H1 (cell line): ENCODE results near the gene TAPT1. TPM values are rescaled to one million over a fixed set of nuclear protein-coding genes. Genes with fewer than 3 reads are reported as not detected.

Experiments used
- CTCF ChIA-PET: fragments of 300-600 bp; sonication (Branson Sonifier 250); formaldehyde crosslinking; loops from one replicate; lab custom pipeline; 2021; ENCODE audit not compliant: partially characterized antibody; lab: Charles Lee
- POLR2A ChIA-PET: fragments of 300-600 bp; sonication (Branson Sonifier 250); formaldehyde crosslinking; loops from one replicate; lab custom pipeline; 2021; ENCODE audit warnings: inconsistent platforms; ENCODE audit not compliant: partially characterized antibody; lab: Charles Lee
- DNase-seq, 2 experiments: peaks; one replicate each; pipeline versions ENCODE4 v3.0.0 to v3.0.0-alpha.2; 2010 to 2022; ENCODE audit warnings: low spot score in 2 of 2, low read depth in 1 of 2, mixed read lengths in 1 of 2
- FAIRE-seq: peaks from 2 replicates; lab custom pipeline; 2011; peaks lifted over from hg19 to GRCh38; lab: Jason Lieb, UNC
- H2AFZ ChIP-seq: 2 replicates; pipeline ENCODE4 v1.8.1; 2012; ENCODE audit warnings: low read length, inconsistent platforms
- H2AK5ac ChIP-seq: 2 replicates; pipeline ENCODE4 v1.6.1; 2013; ENCODE audit warnings: low read depth, low read length
- H2BK120ac ChIP-seq: replicated peaks from 2 replicates; pipeline ENCODE3; 2013; ENCODE audit warnings: low read depth, low read length, inconsistent platforms
- H2BK12ac ChIP-seq: 2 replicates; pipeline ENCODE4 v1.6.1; 2013; ENCODE audit warnings: low read depth, low read length
- H2BK15ac ChIP-seq: 2 replicates; pipeline ENCODE4 v1.6.1; 2013; ENCODE audit warnings: low read length
- H2BK20ac ChIP-seq: 2 replicates; pipeline ENCODE4 v1.6.1; 2013; ENCODE audit warnings: low read length
- H2BK5ac ChIP-seq: 2 replicates; pipeline ENCODE4 v1.6.1; 2013; ENCODE audit warnings: low read depth, low read length
- H3K14ac ChIP-seq: 2 replicates; pipeline ENCODE4 v1.6.1; 2013; ENCODE audit warnings: inconsistent platforms; ENCODE audit not compliant: insufficient read length
- H3K18ac ChIP-seq: 2 replicates; pipeline ENCODE4 v1.6.1; 2013; ENCODE audit warnings: low read length; ENCODE audit errors: extremely low read depth
- H3K23ac ChIP-seq: 2 replicates; pipeline ENCODE4 v1.6.1; 2013; ENCODE audit warnings: inconsistent platforms; ENCODE audit not compliant: insufficient read length
- H3K23me2 ChIP-seq: 2 replicates; pipeline ENCODE4 v1.6.1; 2013; ENCODE audit warnings: low read depth, low read length
- H3K27ac ChIP-seq: 2 replicates; pipeline ENCODE4 v1.6.1; 2011; ENCODE audit warnings: low read depth, low read length, inconsistent platforms
- H3K27me3 ChIP-seq, 4 experiments: replicated peaks in 1 of 4; 1 replicate in 1 of 4; 2 replicates in 3 of 4; pipeline versions ENCODE4 v1.6.1 to v1.8.1; 2011 to 2013; ENCODE audit warnings: low read length in 3 of 4, mild to moderate bottlenecking in 3 of 4, inconsistent platforms in 2 of 4, mixed read lengths in 2 of 4, moderate library complexity in 1 of 4; ENCODE audit not compliant: control insufficient read depth in 3 of 4, insufficient read depth in 3 of 4; ENCODE audit errors: extremely low read depth in 1 of 4
- H3K36me3 ChIP-seq, 4 experiments: 2 replicates each; pipeline versions ENCODE4 v1.6.1 to v1.8.1; 2011 to 2013; ENCODE audit warnings: mild to moderate bottlenecking in 4 of 4, low read length in 3 of 4, moderate library complexity in 2 of 4, control low read depth in 1 of 4, inconsistent platforms in 1 of 4; ENCODE audit not compliant: insufficient read depth in 4 of 4, control insufficient read depth in 2 of 4
- H3K4ac ChIP-seq: replicated peaks from 2 replicates; pipeline ENCODE3; 2013; ENCODE audit warnings: low read length, low read depth, mixed read lengths, inconsistent platforms; ENCODE audit not compliant: insufficient read length
- H3K4me1 ChIP-seq, 4 experiments: replicated peaks in 1 of 4; 1 replicate in 1 of 4; 2 replicates in 3 of 4; pipeline versions ENCODE4 v1.6.1 to v1.8.1; 2011 to 2013; ENCODE audit warnings: low read length in 3 of 4, inconsistent platforms in 2 of 4, mixed read lengths in 1 of 4; ENCODE audit not compliant: insufficient read depth in 4 of 4, control insufficient read depth in 3 of 4
- H3K4me2 ChIP-seq, 2 experiments: 2 replicates each; pipeline versions ENCODE4 v1.6.1 to v1.8.1; 2011 to 2013; ENCODE audit warnings: low read depth in 2 of 2, low read length in 2 of 2, control low read depth in 1 of 2, inconsistent platforms in 1 of 2, mild to moderate bottlenecking in 1 of 2; ENCODE audit not compliant: insufficient read depth in 1 of 2
- H3K4me3 ChIP-seq, 4 experiments: fragments of 200-600, 300-600 bp in 1 of 4; sonication (generic), shearing (Covaris generic), sonication (Bioruptor Twin) in 1 of 4; 2 replicates each; pipeline versions ENCODE4 v1.5.1 to v1.8.1; 2011 to 2016; ENCODE audit warnings: low read length in 4 of 4, low read depth in 3 of 4, control low read depth in 2 of 4, inconsistent platforms in 2 of 4, mild to moderate bottlenecking in 2 of 4, mixed read lengths in 1 of 4, moderate library complexity in 1 of 4; ENCODE audit not compliant: insufficient read depth in 2 of 4; ENCODE audit errors: extremely low read depth in 1 of 4
- H3K56ac ChIP-seq: replicated peaks from 2 replicates; pipeline ENCODE3; 2013; ENCODE audit warnings: low read depth, mild to moderate bottlenecking, mixed read lengths, low read length, inconsistent platforms; ENCODE audit not compliant: insufficient read length
- H3K79me1 ChIP-seq: 2 replicates; pipeline ENCODE4 v1.6.1; 2013; ENCODE audit warnings: low read depth, low read length, control low read depth
- H3K79me2 ChIP-seq, 2 experiments: 2 replicates each; pipeline versions ENCODE4 v1.6.1 to v1.8.1; 2012 to 2013; ENCODE audit warnings: low read length in 2 of 2, mild to moderate bottlenecking in 2 of 2, inconsistent platforms in 1 of 2; ENCODE audit not compliant: insufficient read depth in 2 of 2, control insufficient read depth in 1 of 2
- H3K9ac ChIP-seq, 4 experiments: replicated peaks in 1 of 4; 1 replicate in 1 of 4; 2 replicates in 3 of 4; pipeline versions ENCODE4 v1.6.1 to v1.8.1; 2011 to 2013; ENCODE audit warnings: low read depth in 3 of 4, low read length in 3 of 4, control low read depth in 2 of 4, mild to moderate bottlenecking in 2 of 4, moderate library complexity in 2 of 4, inconsistent platforms in 1 of 4; ENCODE audit errors: extremely low read depth in 1 of 4
- H3K9me3 ChIP-seq, 2 experiments: 2 replicates each; pipeline versions ENCODE4 v1.6.1 to v1.8.1; 2012 to 2013; ENCODE audit warnings: mild to moderate bottlenecking in 2 of 2, moderate library complexity in 2 of 2, control low read depth in 1 of 2, inconsistent platforms in 1 of 2, low read depth in 1 of 2, low read length in 1 of 2, mixed read lengths in 1 of 2; ENCODE audit not compliant: insufficient read depth in 2 of 2
- H4K20me1 ChIP-seq, 2 experiments: replicated peaks in 1 of 2; 2 replicates each; pipeline versions ENCODE3 to v1.8.1; 2011 to 2013; ENCODE audit warnings: inconsistent platforms in 2 of 2, low read length in 2 of 2, mild to moderate bottlenecking in 1 of 2; ENCODE audit not compliant: insufficient read depth in 2 of 2, control insufficient read depth in 1 of 2
- H4K5ac ChIP-seq: 2 replicates; pipeline ENCODE4 v1.6.1; 2013; ENCODE audit warnings: low read length, low read depth, mixed read lengths, inconsistent platforms; ENCODE audit not compliant: insufficient read length
- H4K8ac ChIP-seq: 2 replicates; pipeline ENCODE4 v1.8.0; 2013; ENCODE audit warnings: mild to moderate bottlenecking, moderate library complexity, low read length, inconsistent platforms; ENCODE audit not compliant: insufficient read depth; ENCODE audit errors: extremely low read depth
- H4K91ac ChIP-seq: replicated peaks from 2 replicates; pipeline ENCODE3; 2013; ENCODE audit warnings: low read length, mixed read lengths, inconsistent platforms; ENCODE audit not compliant: insufficient read length
- ASH2L ChIP-seq: fragments of 200-600, 300-600 bp; sonication (generic); IDR thresholded peaks from one replicate; pipeline ENCODE4 v1.7.1; 2017; ENCODE audit warnings: low read length
- CHD1 ChIP-seq: IDR thresholded peaks from 2 replicates; pipeline ENCODE4 v1.6.1; 2012; ENCODE audit warnings: low read depth, low read length, improper control_type of control experiment
- EZH2 ChIP-seq: fragments of 200-600 bp; sonication (generic); IDR thresholded peaks from 2 replicates; pipeline ENCODE4 v1.7.1; 2012; ENCODE audit warnings: low read depth, mild to moderate bottlenecking, moderate library complexity, low read length, inconsistent platforms; ENCODE audit not compliant: severe bottlenecking
- HDAC6 ChIP-seq: IDR thresholded peaks from one replicate; pipeline ENCODE4 v1.7.1; 2012; ENCODE audit warnings: low read depth, mild to moderate bottlenecking, inconsistent platforms, low read length, moderate library complexity
- JUND ChIP-seq: IDR thresholded peaks from 2 replicates; pipeline ENCODE4 v1.6.1; 2011; ENCODE audit warnings: mild to moderate bottlenecking, improper control_type of control experiment, low read length
- KDM5A ChIP-seq: fragments of 200-600 bp; IDR thresholded peaks from 2 replicates; pipeline ENCODE4 v1.7.1; 2012; ENCODE audit warnings: mild to moderate bottlenecking, low read length, inconsistent platforms, mixed read lengths
- RAD21 ChIP-seq, 2 experiments: IDR thresholded peaks in 1 of 2; conservative IDR thresholded peaks in 1 of 2; 2 replicates each; pipeline ENCODE4 v1.6.1; 2011; ENCODE audit warnings: low read depth in 2 of 2, low read length in 2 of 2, improper control_type of control experiment in 1 of 2, inconsistent platforms in 1 of 2, mild to moderate bottlenecking in 1 of 2, moderate library complexity in 1 of 2
- RNF2 ChIP-seq: fragments of 200-900, 300-1000 bp; sonication (generic); IDR thresholded peaks from 2 replicates; pipeline ENCODE4 v1.7.1; 2016; ENCODE audit warnings: borderline replicate concordance, low read depth, mild to moderate bottlenecking, antibody characterized with exemption, low read length; ENCODE audit not compliant: poor library complexity, severe bottlenecking; ENCODE audit errors: missing control alignments
- SIRT6 ChIP-seq: IDR thresholded peaks from one replicate; pipeline ENCODE4 v1.7.1; 2012; ENCODE audit warnings: low read length, inconsistent platforms
- SP2 ChIP-seq: IDR thresholded peaks from 2 replicates; pipeline ENCODE4 v1.6.1; 2012; ENCODE audit warnings: mild to moderate bottlenecking, low read length, inconsistent platforms
- SP4 ChIP-seq: IDR thresholded peaks from 2 replicates; pipeline ENCODE4 v1.6.1; 2012; ENCODE audit warnings: low read length, inconsistent platforms
- TAF1 ChIP-seq: IDR thresholded peaks from 2 replicates; pipeline ENCODE4 v1.6.1; 2011; ENCODE audit warnings: mild to moderate bottlenecking, low read depth, low read length
- TAF7 ChIP-seq: optimal IDR thresholded peaks from 2 replicates; pipeline ENCODE3; 2011; ENCODE audit warnings: low read depth, mild to moderate bottlenecking, inconsistent platforms, low read length, moderate library complexity, borderline replicate concordance
- TCF12 ChIP-seq: IDR thresholded peaks from 2 replicates; pipeline ENCODE4 v1.6.1; 2011; ENCODE audit warnings: low read depth, mild to moderate bottlenecking, low read length
- WGBS, 2 experiments: shearing (Covaris generic) in 1 of 2; methylation state at CpG; one replicate each; pipeline versions ENCODE4 v1.1.6 to v1.1.7; 2013 to 2015; ENCODE audit warnings: low lambda C conversion rate in 2 of 2, mixed read lengths in 2 of 2, inconsistent platforms in 1 of 2, low coverage in 1 of 2, missing lambda C conversion rate in 1 of 2; ENCODE audit not compliant: insufficient replicate concordance in 2 of 2, insufficient coverage in 1 of 2, insufficient read length in 1 of 2; ENCODE audit errors: extremely low coverage in 1 of 2, missing lambda C conversion rate in 1 of 2; 5-methylcytosine and 5-hydroxymethylcytosine counted together
- polyA plus RNA-seq, 7 experiments: library from polyadenylated mRNA; depleted of rRNA in 3 of 7; stranded (reverse) in 5 of 7; unstranded in 2 of 7; fragments of >200 nt in 5 of 7; fragments of 200-250 nt in 2 of 7; gene quantifications; 1 replicate in 5 of 7; 2 replicates in 1 of 7; 4 replicates in 1 of 7; pipeline versions ENCODE4 v1.2.1 to v1.2.3, GENCODE V29; 2011 to 2013; ENCODE audit warnings: missing spikeins in 2 of 7, mixed read lengths in 2 of 7
- total RNA-seq: library from RNA; stranded (reverse); fragmentation: NEBNext Ultra II Directional; extraction: Animal tissue kit (Norgen Biotek cat#: 25700); gene quantifications from 2 replicates; pipeline ENCODE4 v1.2.1, GENCODE V29; 2021
- TF ChIP-seq, protein P1 (sequence below): IDR thresholded peaks from 2 replicates; pipeline ENCODE4 v1.6.1; 2012; ENCODE audit warnings: inconsistent platforms

Gene TAPT1
- total and polyA plus RNA-seq, 2 of the 8 experiments (the other 6 are each of a cell fraction or from before 2014, with no cell fraction given) = 4.2 to 15.3 TPM

DNA sequence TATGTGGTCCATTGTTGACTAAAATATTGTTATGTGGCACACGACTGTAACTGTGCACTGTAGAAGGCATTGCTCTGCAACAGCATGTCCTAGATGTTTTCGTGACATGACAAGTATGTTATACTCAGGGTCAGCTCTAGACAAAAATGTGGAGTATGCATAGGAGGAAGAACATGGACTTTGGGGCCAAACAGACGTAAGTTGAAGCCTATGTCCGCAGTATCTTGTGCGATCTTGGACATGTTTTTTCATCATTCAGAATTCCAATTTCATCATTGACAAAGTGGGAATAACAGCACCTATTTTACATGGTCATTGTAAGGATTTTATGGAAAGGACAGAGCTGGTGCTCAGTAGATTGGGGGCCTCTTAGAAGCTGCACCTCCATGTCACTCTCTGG lies 114.7 kb downstream of the TAPT1 start:
- H2BK20ac ChIP-seq = no peak overlapping the region
- WGBS, 2 experiments = 92% methylated on average over 5 of the region's 5 CpGs; no CpG with 5 or more reads in 1 of the 2 experiments
- H2BK5ac ChIP-seq = no peak overlapping the region
- no peak overlapping the region for H4K5ac ChIP-seq
- no peak overlapping the region for H2BK12ac ChIP-seq
- ChIA-PET POLR2A (interaction anchor here (1.5 kb wide), 1 partner anchor 28 kb away, joined by 4 read pairs; the partner anchor contains the start of gene PROM1), CTCF (no interaction called here)
- H3K36me3 ChIP-seq = no peaks in the 10 kb centered on the region
- H3K23ac ChIP-seq = no peak overlapping the region
- H3K79me2 ChIP-seq = no peaks in the 10 kb centered on the region
- DNase-seq (no peak), FAIRE-seq (no peak)
- H3K4me2 ChIP-seq = no peak overlapping the region
- no peak overlapping the region for H4K8ac ChIP-seq
- H3K14ac ChIP-seq = no peak overlapping the region
- H3K23me2 ChIP-seq = no peaks in the 10 kb centered on the region
- H3K4ac ChIP-seq = no peak overlapping the region
- H3K27ac ChIP-seq = no peak overlapping the region
- H2AFZ ChIP-seq = no peak overlapping the region
- no peak overlapping the region for H2AK5ac ChIP-seq
- no peak overlapping the region for H4K91ac ChIP-seq
- no peaks in the 10 kb centered on the region for H3K9me3 ChIP-seq
- no peaks in the 10 kb centered on the region for H3K79me1 ChIP-seq
- H2BK120ac ChIP-seq = no peak overlapping the region
- H4K20me1 ChIP-seq = no peaks in the 10 kb centered on the region
- no peaks in the 10 kb centered on the region for H3K27me3 ChIP-seq
- no peak overlapping the region for H3K9ac ChIP-seq
- no peak overlapping the region for H3K56ac ChIP-seq
- no peak overlapping the region for H3K4me3 ChIP-seq
- TF ChIP-seq JUND (no peak), RNF2 (no peak), TCF12 (no peak), TAF7 (no peak), SP4 (no peak), RAD21 (IDR thresholded peaks at IDR 0.05 in 1 of 2, conservative IDR thresholded peaks at IDR 0.05 in 1 of 2; ENCODE audit: low read depth in 2 of 2, low read length in 2 of 2) (no peak), SIRT6 (no peak), ASH2L (no peak), CHD1 (no peak), HDAC6 (no peak), EZH2 (no peak), KDM5A (no peak), SP2 (no peak), TAF1 (no peak)
- TF ChIP-seq, protein P1, sequence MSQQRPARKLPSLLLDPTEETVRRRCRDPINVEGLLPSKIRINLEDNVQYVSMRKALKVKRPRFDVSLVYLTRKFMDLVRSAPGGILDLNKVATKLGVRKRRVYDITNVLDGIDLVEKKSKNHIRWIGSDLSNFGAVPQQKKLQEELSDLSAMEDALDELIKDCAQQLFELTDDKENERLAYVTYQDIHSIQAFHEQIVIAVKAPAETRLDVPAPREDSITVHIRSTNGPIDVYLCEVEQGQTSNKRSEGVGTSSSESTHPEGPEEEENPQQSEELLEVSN = no peak
- no peak overlapping the region for H3K18ac ChIP-seq
- H2BK15ac ChIP-seq = no peak overlapping the region
- H3K4me1 ChIP-seq = no peaks in the 10 kb centered on the region
